ENCODE measurements around the gene PLEKHO2.

PLEKHO2 gene

DNA sequence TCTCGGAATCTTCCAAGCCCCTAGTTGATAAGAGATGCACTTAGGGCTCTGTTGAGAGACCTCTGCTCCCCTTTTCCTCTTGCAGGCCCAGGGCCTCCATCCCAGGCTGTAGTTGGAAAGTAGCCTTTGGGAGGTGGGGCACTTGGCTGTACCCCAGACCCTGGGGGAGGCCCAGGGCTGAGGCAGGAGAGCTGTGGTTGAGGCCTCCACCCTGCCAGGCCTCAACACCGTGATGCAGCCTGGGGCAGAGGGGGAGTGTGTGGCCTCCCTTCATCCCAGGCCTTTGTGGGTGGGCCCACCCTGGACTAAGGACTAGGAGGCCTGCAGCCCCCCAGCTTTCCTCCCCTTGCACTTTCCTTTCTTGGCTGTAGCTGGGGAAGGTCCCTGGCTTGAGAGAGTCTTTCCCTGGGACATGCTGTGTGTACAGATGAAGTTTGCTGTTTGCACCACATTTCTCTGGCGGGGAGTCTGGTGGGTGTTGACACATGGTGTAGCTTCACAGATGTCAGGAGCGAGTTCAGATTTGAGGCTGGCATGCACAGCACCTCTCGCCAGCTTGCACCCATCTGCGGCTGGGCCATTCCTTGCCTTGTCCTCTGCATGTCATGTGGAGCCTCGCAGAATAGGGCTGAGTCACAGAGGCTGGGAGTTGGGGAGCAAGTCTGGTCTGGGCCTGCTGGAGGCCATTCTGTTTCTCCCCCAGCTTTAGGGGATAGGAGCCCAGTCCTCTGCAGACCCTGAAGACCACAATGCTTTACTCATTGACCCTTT lies 13.7 kb downstream of the PLEKHO2 start:
- DNase-seq: peak in 8 of 56 donors; percentile 10 to 63 (median 23)

DNA sequence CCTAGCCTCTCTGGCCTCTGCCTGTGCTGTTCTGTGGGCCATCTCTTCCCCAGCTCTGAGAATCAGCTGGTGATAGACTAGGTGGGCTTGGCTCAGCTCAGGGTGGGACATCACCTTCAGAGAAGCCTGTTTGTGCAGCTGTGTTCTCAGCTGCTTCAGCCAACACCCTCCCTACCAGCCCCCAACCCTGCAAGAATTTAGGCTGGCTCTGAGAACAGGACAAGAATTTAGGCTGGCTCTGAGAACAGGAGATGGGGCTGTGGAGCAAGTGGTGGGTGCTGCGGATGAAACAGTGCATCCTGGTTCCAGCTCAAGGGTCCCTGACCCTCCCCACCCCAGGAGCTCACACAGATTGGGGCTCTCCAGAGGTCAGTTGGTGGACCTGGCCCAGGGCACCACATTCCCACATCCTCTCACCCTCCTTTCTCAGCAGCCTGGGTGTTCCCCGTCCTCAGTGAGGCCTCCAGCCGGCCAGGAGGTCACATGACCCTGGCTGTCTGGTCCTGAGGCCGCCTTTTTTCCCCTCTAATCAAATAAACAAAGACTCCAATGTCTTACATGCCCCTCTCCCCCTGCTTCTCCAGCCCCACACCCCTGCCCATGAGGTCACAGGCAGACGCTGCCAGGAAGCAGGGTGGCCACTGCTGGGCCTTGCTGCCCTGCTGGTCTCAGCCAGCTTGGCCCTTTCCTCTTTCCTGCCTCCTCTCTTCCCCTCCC lies 14.9 kb downstream of the PLEKHO2 start:
- peak in 55 of 56 donors; percentile 39 to 97 (median 90) for DNase-seq

DNA sequence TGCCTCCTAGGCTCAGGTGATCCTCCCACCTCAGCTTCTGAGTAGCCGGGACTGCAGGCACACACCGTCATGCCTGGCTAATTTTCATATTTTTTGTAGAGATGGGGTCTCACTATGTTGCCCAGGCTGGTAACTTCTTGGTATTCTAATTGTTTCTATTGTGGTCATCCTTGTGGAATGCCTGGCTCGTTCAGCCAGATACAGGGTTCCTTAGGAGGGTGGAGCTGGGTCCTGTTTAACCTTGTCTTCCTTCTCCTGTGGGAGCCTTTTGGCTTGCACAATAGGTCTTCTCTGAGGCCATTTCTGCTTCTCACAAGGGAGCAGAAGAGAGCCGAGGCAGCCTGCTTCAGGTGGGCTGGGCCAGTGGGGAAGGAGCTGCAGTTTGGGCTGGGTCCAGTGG lies 15.7 kb downstream of the PLEKHO2 start:
- DNase-seq: no peak

DNA sequence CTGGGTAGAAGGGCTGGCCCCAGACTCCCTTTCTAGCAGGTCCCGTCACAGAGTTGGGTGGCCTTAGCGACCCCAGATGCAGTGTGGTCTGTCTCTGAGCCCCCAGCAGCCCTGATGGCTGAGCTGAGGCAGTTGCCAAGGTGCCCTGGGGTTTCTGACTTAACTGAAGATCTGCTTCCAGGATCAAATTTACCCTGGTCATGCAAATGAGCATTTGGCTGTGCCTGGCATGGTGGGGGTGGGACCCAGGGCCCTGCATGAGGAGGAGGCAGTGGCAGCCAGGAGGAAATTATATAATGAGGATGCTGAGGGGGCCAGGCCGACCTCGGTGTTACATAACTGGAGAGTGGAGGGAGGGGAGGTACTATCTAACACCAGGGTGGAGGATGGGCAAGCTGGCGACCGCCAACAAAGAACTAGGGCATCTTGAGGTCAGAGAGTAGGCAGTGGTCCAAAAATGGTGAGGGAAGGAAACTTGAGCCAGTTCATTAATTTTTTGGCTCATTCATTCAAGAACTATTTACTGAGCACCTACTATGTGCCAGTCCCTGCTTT lies 16.4 kb downstream of the PLEKHO2 start:
- DNase-seq: peak in 19 of 56 donors; percentile 18 to 72 (median 39)

DNA sequence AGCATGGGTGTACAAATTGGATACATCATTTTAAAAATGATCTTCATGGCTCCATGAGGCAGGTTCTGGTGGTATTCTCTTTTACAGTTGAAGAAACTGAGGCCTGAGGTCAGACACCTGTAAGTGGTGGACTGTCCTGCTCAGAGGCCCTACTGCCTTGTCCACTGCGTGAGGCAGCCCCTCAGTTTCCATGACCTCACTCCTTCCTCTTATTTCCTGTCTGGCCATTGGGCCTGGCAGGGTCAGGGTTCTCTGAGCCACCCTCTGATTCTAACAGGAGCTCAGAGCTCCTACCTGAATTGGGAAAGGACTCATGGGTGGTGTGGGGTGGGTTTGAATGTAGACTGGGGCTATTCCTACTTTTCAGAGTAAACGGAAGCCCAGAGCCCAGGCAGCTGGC lies 17.5 kb downstream of the PLEKHO2 start:
- DNase-seq: no peak

DNA sequence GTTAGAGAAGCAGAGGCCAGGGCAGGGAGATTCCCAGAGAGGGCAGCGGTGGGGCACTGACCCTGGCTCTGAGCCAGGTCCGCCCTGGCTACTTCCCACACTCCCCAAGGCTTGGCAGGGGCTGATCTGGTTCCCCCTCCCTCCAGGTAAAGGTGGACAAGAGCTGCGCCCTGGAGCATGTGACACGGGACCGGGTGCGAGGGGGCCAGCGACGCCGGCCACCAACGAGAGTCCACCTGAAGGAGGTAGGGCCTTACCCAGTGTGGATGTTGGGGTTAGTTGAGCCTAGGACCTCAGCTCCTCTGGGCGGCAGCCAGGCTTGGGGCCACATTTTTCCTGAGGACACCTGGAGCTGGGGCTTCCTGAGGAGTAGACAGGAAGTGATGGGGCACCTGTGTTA lies 19.6 kb downstream of the PLEKHO2 start:
- no peak for DNase-seq

DNA sequence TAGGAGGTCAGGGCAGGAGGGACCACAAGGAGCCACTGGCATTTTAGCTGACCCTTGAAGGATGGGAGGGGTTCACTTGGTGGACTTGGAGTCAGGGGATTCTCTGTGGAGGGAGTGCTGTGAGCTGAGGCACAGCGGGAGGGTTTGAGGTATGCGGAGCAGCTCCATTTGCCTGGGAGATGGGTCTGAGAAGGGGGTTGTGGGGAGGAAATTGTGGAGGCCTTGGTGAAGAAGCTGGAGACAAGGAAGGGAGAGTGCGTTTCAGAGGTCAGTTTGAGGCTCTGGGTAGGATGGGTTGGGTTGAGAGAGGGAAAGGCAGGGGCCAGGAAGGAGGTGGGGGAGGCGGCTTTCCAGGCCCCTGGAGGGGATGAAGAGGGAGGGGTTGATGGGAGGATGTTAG lies 20.2 kb downstream of the PLEKHO2 start:
- no peak for DNase-seq

DNA sequence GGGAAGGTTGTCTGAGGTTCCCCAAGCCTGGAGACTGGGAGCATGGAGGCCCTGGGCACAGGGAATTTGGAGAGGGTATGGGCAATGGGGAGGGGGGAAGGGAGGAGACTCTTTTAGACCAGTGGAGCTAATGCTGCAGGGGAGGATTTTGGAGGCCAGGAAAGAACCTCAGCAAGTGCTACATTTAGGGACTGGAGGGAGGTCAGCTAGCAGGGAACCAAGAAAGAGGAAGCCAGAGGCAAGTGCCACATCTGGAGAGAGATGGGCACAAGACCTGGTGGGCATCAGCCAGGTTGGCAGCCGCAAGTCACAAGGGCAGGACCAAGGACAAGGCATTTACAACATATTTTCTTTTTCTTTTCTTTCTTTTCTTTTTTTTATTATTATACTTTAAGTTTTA lies 20.7 kb downstream of the PLEKHO2 start:
- no peak for DNase-seq

DNA sequence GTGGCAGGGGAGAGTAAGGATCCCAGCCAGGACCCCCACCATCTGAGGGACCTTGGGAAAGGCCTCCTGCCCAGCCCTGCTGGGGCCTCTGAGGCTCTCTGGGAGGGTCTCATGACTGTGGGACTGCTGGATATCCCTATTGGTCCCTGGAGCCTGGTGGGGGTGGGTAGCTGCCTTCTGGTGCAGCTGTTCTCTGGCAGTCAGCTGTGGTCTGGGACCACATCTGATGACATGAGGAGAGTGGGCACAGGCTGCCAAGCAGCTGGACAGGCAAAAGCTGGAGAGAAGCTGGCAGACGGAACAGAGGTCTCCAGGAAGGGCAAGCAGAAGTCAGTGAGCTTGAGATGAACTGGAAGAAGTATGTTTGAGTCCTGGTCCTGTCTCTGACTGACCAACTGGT lies 22.4 kb downstream of the PLEKHO2 start:
- DNase-seq: peak in 5 of 56 donors; percentile 5 to 36 (median 24)

DNA sequence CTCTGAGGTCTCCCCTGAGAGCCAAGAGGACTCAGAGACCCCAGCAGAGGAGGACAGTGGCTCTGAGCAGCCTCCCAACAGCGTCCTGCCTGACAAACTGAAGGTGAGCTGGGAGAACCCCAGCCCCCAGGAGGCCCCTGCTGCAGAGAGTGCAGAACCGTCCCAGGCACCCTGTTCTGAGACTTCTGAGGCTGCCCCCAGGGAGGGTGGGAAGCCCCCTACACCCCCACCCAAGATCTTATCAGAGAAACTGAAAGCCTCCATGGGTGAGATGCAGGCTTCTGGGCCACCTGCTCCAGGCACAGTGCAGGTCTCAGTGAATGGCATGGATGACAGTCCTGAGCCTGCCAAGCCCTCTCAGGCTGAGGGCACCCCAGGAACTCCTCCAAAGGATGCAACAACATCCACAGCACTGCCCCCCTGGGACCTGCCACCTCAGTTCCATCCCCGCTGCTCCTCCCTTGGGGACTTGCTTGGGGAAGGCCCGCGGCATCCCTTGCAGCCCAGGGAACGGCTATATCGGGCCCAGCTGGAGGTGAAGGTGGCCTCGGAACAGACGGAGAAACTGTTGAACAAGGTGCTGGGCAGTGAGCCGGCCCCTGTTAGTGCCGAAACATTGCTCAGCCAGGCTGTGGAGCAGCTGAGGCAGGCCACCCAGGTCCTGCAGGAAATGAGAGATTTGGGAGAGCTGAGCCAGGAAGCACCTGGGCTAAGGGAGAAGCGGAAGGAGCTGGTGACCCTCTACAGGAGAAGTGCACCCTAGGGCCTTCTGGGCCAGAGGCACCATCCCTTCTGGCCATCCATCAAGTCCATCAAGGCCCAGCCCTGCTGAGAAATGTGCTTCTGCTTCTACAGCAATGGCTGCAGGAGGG lies 23.6 kb downstream of the PLEKHO2 start:
- no peak for DNase-seq

DNA sequence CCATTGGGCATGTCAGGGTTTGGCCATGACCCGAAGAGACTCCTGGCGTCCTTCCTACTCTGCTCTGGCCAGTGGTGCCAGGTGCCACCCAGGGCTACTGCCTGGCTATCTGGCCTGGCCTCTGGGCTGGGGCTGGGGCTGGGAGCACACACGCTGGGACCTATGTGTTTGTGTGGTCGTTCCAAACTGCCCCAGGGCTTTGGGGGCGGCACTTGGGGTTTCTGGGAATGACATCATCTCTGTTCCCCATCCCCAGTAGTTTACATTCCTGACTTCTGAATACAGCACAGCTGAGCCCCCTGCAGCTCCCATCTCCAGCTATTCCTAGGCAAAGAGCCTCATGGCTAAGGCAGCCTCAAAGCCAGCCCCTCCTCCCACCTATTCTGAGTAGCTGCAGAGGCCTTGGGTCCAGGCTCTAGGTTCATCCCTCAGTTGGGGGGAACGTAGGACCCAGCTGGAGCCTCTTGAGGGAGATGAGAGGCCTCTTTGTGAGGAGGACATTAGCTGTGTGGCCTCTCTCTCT lies 24.3 kb downstream of the PLEKHO2 start:
- DNase-seq: peak in 29 of 56 donors; percentile 21 to 75 (median 36)

DNA sequence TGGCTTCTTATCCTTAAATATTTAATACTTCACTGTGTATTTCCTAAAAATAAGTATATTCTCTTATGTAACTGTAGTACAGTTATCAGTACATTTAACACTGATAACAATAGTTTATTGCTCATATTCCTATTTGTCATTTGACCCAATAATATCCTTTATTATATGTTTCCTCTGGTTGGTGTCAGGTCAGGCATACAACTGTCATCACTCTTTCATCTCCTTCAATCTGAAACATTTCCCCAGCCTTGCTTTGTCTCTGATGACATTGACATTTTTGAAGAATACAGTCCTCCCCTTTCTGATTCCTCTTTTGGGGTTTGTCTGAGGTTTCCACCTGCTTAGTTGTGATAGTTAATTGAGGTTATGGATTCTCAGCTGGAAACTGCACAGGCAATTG lies 27.8 kb downstream of the PLEKHO2 start:
- DNase-seq: no peak

DNA sequence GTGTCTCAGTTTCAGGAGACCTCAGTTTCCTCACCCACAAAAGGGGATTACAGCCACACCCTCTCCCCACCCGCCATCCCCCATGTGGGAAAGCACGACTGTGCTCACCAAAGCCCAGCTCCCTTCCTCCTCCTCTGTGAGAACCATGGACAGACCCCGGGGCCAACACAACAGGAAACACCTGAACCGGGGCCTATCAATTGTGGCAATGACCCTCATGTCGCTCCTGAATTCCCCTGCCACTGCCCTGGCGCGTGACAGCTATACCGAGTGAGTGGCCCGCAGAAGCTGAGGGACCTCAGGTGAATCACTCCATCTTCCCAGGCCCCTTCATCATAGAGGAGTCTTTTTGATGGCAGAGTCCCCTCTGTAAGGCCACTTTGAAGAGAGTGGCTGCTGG lies 28.6 kb downstream of the PLEKHO2 start:
- no peak for DNase-seq

DNA sequence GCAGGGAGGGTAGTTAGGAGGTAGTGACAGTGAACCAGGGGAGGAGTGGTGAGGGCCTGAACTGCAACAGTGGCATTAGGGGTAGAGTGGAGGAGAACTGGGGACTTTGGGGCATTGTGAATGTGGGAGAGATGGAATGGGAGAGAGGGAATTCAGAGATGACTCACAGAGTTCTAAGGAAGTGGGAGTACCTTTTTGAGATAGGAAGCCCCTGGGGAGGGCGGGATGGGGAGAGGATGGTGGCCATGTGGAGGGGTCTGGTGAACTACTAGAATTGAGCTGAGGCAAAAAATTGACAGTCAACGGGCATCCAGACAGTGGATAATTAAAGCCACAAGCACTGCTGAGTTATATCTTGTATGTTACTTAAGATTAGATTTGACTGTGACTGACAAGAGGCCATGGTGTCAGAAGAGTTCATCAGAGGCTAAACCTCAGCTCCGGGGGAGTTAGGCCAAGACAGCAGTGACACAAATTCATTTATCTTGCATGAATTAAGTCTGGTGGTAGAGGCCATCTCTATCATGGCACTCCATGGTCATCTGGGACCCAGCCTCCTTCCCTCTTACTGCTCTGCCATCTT lies 34.0 kb downstream of the PLEKHO2 start:
- no peak for DNase-seq

DNA sequence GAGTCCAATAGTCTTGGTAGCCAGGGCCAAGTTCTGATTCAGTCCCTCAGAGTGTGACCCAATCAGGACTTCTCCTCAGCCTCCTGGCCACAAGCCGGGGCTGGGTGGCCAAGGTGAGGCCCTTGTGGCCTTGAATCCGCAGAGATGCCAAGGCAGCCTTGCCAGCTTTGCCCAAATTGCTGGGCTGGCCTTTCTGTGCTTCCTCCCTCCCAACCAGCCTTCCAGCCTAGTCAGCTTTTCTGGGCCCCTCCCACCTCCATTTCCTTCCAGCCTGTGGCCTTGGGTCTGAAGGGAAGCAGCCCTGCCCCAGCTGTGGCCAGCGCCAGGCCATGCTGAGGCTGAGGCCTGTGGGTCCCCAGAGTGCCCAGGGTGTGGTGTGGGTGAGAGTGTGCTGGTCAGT lies 35.7 kb downstream of the PLEKHO2 start:
- peak in 36 of 56 donors; percentile 10 to 70 (median 39) for DNase-seq

DNA sequence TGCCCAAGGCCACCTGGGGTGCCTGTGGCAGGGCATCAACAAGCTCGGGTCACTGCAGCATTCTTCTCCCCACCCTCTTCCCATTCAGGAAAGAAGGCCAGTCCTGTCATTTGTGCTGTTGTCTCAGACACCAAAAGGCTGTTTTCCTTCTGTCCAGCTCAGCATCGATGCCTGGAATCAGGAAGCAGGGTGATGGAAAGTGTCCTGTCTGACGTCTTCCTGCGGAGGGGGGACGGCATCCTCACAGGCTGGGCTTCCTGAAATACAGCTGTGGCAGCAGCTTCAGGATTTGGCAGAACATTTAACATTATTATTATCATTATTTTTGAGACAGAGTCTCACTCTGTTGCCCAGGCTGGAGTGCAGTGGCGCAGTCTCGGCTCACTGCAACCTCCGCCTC lies 37.0 kb downstream of the PLEKHO2 start:
- no peak for DNase-seq

DNA sequence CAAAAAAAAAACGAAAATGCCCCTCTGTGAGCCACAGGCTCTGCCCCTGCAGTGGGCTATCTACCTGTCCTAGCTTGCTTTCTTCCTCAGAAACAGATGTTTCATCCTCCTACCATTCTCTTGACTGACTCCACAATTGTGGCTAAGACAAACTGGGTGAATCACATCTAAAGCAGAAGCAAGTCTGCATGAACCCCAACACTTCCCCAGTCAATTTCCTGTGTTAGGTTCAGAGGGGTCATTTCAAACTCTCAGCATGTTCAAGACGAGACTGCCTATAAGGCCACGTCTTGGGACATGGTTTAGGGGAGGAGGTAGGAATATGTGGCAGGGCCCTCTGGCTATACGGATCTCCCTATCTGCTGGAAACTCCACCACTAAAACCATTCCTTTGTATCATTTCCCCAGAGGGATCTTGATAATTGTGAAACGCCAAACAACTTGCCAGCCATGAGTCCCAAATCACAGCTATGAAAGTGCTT lies 41.4 kb downstream of the PLEKHO2 start:
- peak in 1 of 56 donors; percentile 19 for DNase-seq

DNA sequence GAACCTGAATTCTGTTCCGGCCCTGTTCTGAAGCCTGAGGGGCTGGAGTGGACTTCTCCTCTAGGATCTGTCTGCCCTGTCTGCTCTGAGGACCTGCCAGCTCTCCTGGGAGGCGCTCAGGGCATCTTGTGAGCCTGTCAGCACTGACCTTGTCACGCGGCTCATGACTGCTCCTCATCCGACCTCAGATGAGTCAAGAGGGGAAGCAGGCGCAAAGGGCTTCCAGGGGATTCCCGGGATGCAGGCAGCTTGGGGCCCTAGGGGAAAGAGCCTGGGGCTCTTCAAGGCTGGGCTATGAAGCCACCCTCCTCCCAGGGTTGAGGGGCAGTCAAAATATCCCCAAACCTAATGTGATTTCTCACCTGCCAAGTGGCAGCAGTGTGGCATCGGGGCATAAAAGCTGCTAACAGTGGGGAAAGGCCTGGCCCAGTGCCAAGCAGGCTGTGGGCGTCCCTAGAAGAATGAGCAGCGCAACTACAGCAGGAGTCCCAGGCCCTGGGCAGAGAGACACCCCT lies 42.3 kb downstream of the PLEKHO2 start:
- DNase-seq: peak in 18 of 56 donors; percentile 12 to 69 (median 28)

DNA sequence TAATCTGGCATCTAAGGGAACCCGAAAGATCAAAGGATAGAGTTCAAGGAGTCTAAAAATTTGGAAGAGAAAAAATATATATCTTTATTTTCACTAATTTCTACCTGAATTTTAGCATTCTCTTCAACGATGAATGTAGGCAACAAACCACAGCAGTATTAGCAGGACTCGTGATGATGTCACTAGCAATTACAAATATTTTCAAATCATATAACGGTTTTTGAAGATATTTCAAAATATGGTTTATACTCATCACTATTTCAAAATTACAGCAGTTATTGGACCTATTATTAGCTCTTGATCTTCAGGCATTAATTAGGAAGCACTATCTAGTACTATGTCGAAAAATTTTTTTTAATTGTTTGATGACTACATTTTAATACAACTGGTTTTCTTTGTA lies 43.0 kb downstream of the PLEKHO2 start:
- DNase-seq: no peak

DNA sequence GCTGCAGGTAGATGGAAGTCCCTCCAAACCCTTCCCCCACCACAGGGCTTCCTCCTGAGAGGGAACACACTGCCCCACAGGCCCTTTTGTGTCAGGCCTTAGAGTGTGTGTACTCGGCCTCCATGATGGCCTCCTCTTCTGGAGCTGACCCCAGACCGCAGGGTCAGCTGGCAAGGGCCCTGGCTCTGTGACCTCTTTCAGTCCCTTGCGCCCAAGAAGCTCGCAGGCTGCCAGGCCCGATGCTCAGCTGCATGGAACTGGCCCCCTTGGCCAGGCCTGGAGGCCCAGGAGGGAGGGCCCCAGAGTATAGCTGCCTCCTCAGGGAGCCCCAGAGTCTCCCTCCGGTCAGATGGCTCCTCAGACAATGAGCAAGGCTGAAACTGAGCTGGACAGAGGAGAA lies 46.6 kb downstream of the PLEKHO2 start:
- DNase-seq: no peak
